Measurements from ENCODE around the gene CCDC85A.

The CCDC85A gene

GRCh38 chr2:56195563-56195962 lies 11.8 kb downstream of the CCDC85A start:
- DNase-seq = no peak

GRCh38 chr2:56197816-56198215 lies 14.0 kb downstream of the CCDC85A start:
- DNase-seq = no peak

GRCh38 chr2:56198936-56199335 lies 15.1 kb downstream of the CCDC85A start:
- DNase-seq = no peak

GRCh38 chr2:56199492-56199891 lies 15.7 kb downstream of the CCDC85A start:
- no peak for DNase-seq

- peak in 1 of 2 experiments; percentile 69 for DNase-seq
These were observed 18.8 kb downstream of the CCDC85A start for GRCh38 chr2:56202381-56203121.

- no peak for DNase-seq
These were observed 20.8 kb downstream of the CCDC85A start for GRCh38 chr2:56204556-56204955.

- DNase-seq = no peak
These were observed 22.5 kb downstream of the CCDC85A start for GRCh38 chr2:56206250-56206649.

GRCh38 chr2:56207760-56208159 lies 24.0 kb downstream of the CCDC85A start:
- no peak for DNase-seq

- DNase-seq = no peak
These were observed 24.6 kb downstream of the CCDC85A start for GRCh38 chr2:56208380-56208779.

GRCh38 chr2:56209701-56210100 lies 25.9 kb downstream of the CCDC85A start:
- DNase-seq = no peak

- no peak for DNase-seq
These were observed 26.5 kb downstream of the CCDC85A start for GRCh38 chr2:56210291-56210690.

- no peak for DNase-seq
These were observed 27.3 kb downstream of the CCDC85A start for GRCh38 chr2:56211048-56211447.

GRCh38 chr2:56215911-56216310 lies 32.1 kb downstream of the CCDC85A start:
- no peak for DNase-seq

- DNase-seq = no peak
These were observed 33.3 kb downstream of the CCDC85A start for GRCh38 chr2:56217106-56217505.

GRCh38 chr2:56222481-56222880 lies 38.7 kb downstream of the CCDC85A start:
- peak in 1 of 2 experiments; percentile 27 for DNase-seq

GRCh38 chr2:56224316-56224715 lies 40.5 kb downstream of the CCDC85A start:
- no peak for DNase-seq

- DNase-seq = no peak
These were observed 44.0 kb downstream of the CCDC85A start for GRCh38 chr2:56227811-56228210.

GRCh38 chr2:56229397-56230060 lies 45.7 kb downstream of the CCDC85A start:
- no peak for DNase-seq

- no peak for DNase-seq
These were observed 46.4 kb downstream of the CCDC85A start for GRCh38 chr2:56230156-56230555.

GRCh38 chr2:56231361-56231760 lies 47.6 kb downstream of the CCDC85A start:
- no peak for DNase-seq

- no peak for DNase-seq
These were observed 49.1 kb downstream of the CCDC85A start for GRCh38 chr2:56232912-56233311.

GRCh38 chr2:56234241-56234640 lies 50.5 kb downstream of the CCDC85A start:
- DNase-seq = no peak

- DNase-seq = no peak
These were observed 55.2 kb downstream of the CCDC85A start for GRCh38 chr2:56239030-56239429.

- DNase-seq = peak in 1 of 2 experiments; percentile 44
These were observed 55.6 kb downstream of the CCDC85A start for GRCh38 chr2:56239437-56239836.

GRCh38 chr2:56240210-56240609 lies 56.4 kb downstream of the CCDC85A start:
- no peak for DNase-seq

Data from NCI-H446 (cell line).